Testis (tissue), 2 donors: ENCODE measurements around the gene RNF31.

Source experiments
- CTCF ChIP-seq, 3 experiments: fragments of 450-650 bp in 2 of 3; fragments of 200-600 bp in 1 of 3; sonication (generic) in 1 of 3; IDR thresholded peaks; one replicate each; pipeline ENCODE4 v1.5.1; 2016 to 2019; ENCODE audit warnings: antibody characterized with exemption in 3 of 3, mild to moderate bottlenecking in 2 of 3, moderate library complexity in 1 of 3
- POLR2A ChIP-seq: fragments of 450-650 bp; IDR thresholded peaks from one replicate; pipeline ENCODE4 v1.6.1; 2017; ENCODE audit warnings: antibody characterized with exemption, mild to moderate bottlenecking, moderate library complexity

DNA sequence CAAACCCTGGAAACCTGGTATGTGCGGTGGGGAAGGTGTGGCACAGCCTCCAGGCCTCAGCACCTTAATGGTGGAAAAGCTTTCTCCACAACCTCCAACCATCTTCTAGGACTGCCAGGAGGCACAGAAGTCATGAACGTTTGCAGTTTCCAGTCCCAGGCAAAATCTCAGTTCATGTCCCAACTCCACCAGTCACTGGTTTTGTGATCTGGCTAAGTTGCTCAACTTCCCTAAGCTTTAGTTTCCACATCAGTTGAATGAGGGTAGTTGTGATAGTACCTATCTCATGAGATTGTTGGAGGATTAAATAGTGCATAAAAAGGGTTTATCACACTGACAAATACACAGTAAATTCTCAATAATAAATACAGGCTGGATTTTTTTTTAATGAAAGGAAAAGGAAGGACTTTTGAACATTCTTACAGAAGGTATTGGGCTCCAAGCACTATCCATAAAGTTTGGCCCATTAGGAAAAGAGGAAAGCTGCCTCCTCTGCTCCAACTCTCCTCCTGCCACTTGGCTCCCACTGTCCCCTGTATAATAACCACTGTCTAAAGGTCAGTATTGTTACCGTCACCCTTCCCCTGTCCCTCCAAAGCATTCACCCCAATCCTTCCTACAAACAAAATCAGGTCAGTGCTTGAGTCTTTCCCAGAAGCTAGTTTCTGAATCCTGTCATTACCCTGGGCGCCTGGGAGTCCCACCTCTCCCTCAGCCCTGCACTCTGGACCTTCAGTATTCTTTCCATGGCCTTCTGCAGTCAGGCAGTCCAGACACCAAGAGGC, 46.9 kb upstream of the RNF31 start:
- TF ChIP-seq CTCF (IDR thresholded peaks at IDR 0.05) (no peak), POLR2A (no peak)
